ENCODE results near the gene SLC7A6.
"Not testable (repeated sequence)": the region's sequence is repeated elsewhere in the genome, so short reads cannot be mapped to it uniquely, and the experiment has no call there.

The SLC7A6 gene

DNA sequence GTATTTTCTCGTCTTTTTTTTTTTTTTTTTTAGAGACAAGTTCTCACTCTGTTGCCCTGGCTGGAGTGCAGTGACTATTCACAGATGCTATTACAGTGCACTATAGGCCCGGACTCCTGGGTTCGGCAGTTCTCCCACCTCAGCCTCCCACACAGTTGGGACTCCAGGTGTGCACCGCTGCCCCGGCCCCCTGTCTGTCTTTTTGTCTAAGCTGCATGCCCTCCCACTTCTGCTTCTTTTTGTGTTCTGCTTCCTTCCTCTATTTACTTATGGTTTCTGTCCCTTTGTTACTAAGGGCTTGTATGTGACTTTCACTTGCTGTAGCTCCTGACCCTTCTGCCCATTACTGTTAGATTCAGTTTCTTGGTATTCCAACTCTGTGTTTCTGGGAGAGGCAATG lies 20.5 kb downstream of the SLC7A6 start:
- TF ChIP-seq, protein P1, sequence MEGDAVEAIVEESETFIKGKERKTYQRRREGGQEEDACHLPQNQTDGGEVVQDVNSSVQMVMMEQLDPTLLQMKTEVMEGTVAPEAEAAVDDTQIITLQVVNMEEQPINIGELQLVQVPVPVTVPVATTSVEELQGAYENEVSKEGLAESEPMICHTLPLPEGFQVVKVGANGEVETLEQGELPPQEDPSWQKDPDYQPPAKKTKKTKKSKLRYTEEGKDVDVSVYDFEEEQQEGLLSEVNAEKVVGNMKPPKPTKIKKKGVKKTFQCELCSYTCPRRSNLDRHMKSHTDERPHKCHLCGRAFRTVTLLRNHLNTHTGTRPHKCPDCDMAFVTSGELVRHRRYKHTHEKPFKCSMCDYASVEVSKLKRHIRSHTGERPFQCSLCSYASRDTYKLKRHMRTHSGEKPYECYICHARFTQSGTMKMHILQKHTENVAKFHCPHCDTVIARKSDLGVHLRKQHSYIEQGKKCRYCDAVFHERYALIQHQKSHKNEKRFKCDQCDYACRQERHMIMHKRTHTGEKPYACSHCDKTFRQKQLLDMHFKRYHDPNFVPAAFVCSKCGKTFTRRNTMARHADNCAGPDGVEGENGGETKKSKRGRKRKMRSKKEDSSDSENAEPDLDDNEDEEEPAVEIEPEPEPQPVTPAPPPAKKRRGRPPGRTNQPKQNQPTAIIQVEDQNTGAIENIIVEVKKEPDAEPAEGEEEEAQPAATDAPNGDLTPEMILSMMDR (IDR thresholded peaks at IDR 0.05; ENCODE audit: low read depth, low read length) = no peak
- no peak overlapping the region for H3K4me3 ChIP-seq (ENCODE audit: low read depth, low read length)

DNA sequence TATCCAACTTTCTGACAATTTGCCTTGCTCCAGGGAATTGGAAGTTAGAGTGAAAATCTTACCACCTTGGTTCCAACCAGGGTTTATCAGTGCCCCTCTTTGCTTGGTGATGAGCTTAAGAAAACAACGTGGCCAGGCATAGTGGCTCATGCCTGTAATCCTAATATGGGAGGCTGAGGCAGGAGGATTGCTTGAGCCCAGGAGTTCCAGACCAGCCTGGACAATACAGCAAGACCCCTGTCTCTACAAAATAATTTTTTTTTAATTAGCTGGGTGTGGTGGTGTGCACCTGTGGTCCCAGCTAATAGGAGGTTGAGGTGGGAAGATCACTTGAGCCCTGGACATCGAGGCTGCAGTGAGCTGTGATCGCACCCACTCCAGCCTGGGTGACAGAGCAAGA lies 21.4 kb downstream of the SLC7A6 start:
- TF ChIP-seq, protein P1 (IDR thresholded peaks at IDR 0.05; ENCODE audit: low read depth, low read length) = no peak
- H3K4me3 ChIP-seq (ENCODE audit: low read depth, low read length) = no peak overlapping the region

DNA sequence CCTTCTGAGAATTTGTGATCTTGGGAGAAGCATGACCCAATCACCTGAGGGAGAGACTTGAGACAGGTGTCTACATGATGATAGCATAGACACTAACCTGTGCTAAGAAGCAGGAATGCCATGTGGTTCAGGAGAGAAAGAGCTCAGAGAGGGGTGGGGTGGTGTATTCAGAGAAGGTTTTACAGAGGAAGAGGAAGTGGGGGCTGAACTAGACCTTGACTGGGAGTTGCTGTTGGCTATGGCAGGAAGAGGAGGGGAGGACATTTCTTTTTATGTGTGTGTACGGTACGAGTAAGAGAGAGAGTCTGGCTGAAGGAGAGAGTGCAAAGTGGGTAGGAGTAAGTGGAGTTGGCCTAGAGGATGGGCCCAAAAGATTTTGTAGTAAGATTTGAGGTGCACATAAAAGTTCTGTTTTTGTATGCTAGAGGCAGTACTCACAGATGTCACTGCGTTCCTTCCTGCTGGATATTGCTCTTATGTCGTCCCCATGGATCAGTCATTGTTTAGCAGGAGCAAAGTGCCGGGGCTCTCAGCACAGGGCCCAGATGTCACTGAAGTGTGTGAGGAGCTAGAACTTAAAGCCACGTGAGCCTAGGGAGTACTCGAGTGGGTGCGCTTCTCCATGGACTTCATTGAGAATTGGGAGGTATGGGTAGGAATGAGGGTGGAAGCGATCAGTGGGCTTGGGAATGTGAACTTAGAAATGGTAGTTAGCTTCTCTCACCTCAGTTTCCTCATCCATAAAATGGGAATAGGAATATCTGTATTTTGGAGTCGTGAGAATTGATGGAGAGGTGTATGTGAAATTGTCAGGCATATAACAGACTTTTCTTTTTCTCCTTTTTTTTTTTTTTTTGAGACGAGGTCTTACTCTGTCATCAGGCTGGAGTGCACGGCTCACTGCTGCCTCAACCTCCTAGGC lies 22.1 kb downstream of the SLC7A6 start:
- TF ChIP-seq, protein P1 (IDR thresholded peaks at IDR 0.05; ENCODE audit: low read depth, low read length) = no peak
- H3K4me3 ChIP-seq (ENCODE audit: low read depth, low read length) = no peak overlapping the region

DNA sequence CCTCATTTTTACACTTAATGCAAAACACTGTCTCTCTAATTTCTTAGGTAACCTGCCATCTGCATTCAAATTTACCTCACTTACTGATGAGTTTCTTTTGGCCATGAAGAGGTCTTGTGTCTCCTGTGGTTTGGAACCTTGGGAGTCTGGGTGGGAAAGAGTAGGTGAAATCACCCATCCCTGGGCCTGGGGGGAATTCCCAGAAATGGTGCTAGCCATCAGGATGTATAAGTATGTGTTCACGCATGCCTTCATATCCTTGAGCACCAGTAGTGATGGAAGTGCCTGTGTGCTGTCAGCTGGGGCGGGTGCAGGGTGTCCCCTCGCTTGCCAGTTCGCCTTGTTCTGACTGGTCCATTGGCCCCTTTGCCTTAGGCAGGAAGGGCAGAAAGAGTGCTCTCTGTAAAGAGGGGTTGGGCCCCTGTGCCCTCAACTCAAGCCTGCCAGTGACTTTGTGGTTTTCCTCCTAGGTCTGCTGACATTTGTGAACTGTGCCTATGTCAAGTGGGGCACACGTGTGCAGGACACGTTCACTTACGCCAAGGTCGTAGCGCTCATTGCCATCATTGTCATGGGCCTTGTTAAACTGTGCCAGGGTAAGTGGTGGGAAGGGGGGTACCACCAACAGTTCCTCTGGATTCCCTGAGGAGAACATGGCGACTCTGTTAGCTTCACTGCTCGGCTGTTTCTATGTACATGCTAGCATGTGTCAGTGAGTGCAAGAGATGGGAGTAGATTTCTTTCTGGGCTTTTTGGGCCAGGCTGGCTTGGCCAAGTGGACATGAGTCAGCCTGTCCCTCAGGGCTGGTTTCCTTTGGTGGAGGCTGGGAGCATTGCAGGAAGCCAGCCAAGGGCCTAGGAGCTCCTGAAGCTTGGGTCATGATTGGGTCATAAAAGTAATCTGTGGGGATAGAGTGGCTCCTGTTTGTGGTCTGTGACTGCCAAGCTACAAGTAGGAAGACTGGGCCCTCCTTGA lies 23.2 kb downstream of the SLC7A6 start:
- TF ChIP-seq, protein P1 (IDR thresholded peaks at IDR 0.05; ENCODE audit: low read depth, low read length) = no peak
- no peak overlapping the region for H3K4me3 ChIP-seq (ENCODE audit: low read depth, low read length)

DNA sequence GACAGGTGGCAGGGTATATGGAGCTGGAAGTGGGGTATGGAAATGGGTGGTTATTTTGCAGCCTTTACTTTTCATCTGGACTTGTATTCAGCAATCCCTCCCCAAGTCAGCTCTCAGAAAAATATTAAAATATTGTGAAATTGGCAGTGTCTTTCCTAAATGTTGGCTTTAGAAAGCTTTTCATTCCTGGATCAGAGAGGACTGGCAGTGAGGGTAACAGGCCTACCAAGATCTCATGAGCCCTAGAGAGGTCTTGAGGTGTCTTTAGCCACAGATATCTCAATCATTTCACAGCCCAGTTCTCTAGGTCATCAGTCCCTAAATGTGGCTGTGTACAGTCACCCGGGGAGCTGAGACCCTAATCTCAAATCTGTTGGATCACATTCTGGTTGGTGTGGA lies 23.9 kb downstream of the SLC7A6 start:
- H3K4me3 ChIP-seq (ENCODE audit: low read depth, low read length) = no peak overlapping the region
- TF ChIP-seq, protein P1 (IDR thresholded peaks at IDR 0.05; ENCODE audit: low read depth, low read length) = no peak

DNA sequence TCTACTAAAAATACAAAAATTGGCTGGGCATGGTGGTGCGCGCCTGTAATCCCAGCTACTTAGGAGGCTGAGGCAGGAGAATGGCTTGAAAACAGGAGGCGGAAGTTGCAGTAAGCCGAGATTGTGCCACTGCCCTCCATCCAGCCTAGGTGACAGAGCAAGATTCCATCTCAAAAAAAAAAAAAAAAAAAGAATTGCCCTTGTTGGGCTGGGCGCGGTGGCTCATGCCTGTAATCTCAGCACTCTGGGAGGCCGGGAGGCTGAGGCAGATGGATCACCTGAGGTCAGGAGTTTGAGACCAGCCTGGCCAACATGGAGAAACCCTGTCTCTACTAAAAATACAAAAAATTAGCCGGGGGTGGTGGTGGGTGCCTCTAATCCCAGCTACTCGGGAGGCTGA lies 24.5 kb downstream of the SLC7A6 start:
- H3K4me3 ChIP-seq (ENCODE audit: low read depth, low read length) = not testable (repeated sequence)

DNA sequence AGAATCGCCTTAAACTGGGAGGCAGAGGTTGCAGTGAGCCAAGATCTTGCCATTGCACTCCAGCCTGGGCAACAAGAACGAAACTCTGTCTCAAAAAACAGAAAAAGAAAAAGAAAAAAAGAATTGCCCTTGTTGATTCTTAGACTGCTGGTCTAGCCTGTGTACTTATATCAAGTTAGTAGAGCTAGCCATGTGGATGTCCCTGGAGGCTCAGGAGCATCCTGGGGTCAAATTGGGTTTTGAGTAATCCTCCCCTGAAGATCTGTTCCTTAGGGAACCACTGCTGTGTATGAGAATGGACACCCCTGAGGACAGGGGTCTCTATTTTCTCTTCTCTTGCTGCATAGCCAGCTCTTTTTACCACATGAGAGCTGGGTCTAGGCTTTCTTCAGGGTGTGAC lies 24.9 kb downstream of the SLC7A6 start:
- H3K4me3 ChIP-seq (ENCODE audit: low read depth, low read length) = no peak overlapping the region
- TF ChIP-seq, protein P1 (IDR thresholded peaks at IDR 0.05; ENCODE audit: low read depth, low read length) = no peak
